H9 (cell line): ENCODE measurements around the gene DNAH11. TPM values are rescaled to one million over a fixed set of nuclear protein-coding genes. Genes with fewer than 3 reads are reported as not detected.

ENCODE experiments used
- DNase-seq: peaks from one replicate; pipeline ENCODE4 v3.0.0-alpha.2; 2017
- H2AFZ ChIP-seq: one replicate; pipeline ENCODE4 v1.6.1; 2013; ENCODE audit warnings: mild to moderate bottlenecking, low read length, control low read depth, moderate library complexity
- H2AK5ac ChIP-seq: 2 replicates; pipeline ENCODE4 v1.6.1; 2013; ENCODE audit warnings: low read length, control low read depth, mixed read lengths; ENCODE audit not compliant: insufficient read length
- H2BK120ac ChIP-seq: one replicate; pipeline ENCODE4 v1.6.1; 2013; ENCODE audit warnings: low read depth, mild to moderate bottlenecking, low read length, control low read depth, inconsistent platforms; ENCODE audit not compliant: poor library complexity, severe bottlenecking
- H2BK12ac ChIP-seq: 2 replicates; pipeline ENCODE4 v1.6.1; 2013; ENCODE audit warnings: low read length, control low read depth, mixed read lengths, low read depth; ENCODE audit not compliant: insufficient read length
- H2BK15ac ChIP-seq: 2 replicates; pipeline ENCODE4 v1.6.1; 2013; ENCODE audit warnings: low read depth, low read length, control low read depth
- H2BK20ac ChIP-seq: one replicate; pipeline ENCODE4 v1.6.1; 2013; ENCODE audit warnings: low read depth, mild to moderate bottlenecking, low read length, control low read depth, inconsistent platforms; ENCODE audit not compliant: poor library complexity, severe bottlenecking
- H2BK5ac ChIP-seq: 2 replicates; pipeline ENCODE4 v1.6.1; 2013; ENCODE audit warnings: low read length, control low read depth, mixed read lengths; ENCODE audit not compliant: insufficient read length
- H3K14ac ChIP-seq: 2 replicates; pipeline ENCODE4 v1.6.1; 2013; ENCODE audit warnings: low read length, control low read depth; ENCODE audit not compliant: insufficient read depth
- H3K18ac ChIP-seq: 2 replicates; pipeline ENCODE4 v1.6.1; 2013; ENCODE audit warnings: low read depth, mild to moderate bottlenecking, mixed read lengths, low read length, control low read depth; ENCODE audit not compliant: insufficient read length
- H3K23ac ChIP-seq: 2 replicates; pipeline ENCODE4 v1.6.1; 2013; ENCODE audit warnings: low read length, control low read depth, mixed read lengths, low read depth; ENCODE audit not compliant: insufficient read length
- H3K23me2 ChIP-seq: 2 replicates; pipeline ENCODE4 v1.6.1; 2013; ENCODE audit warnings: low read depth, mild to moderate bottlenecking, mixed read lengths, low read length, control low read depth; ENCODE audit not compliant: insufficient read length, poor library complexity, severe bottlenecking
- H3K27ac ChIP-seq: 2 replicates; pipeline ENCODE4 v1.5.1; 2013; ENCODE audit warnings: low read length, control low read depth, mixed read lengths, low read depth; ENCODE audit not compliant: insufficient read length
- H3K27me3 ChIP-seq: 2 replicates; pipeline ENCODE4 v1.6.1; 2013; ENCODE audit warnings: low read length, control low read depth, inconsistent platforms; ENCODE audit not compliant: insufficient read depth
- H3K4ac ChIP-seq: 2 replicates; pipeline ENCODE4 v1.6.1; 2013; ENCODE audit warnings: low read depth, mild to moderate bottlenecking, control low read depth, inconsistent platforms, low read length, moderate library complexity
- H3K4me1 ChIP-seq: 2 replicates; pipeline ENCODE4 v1.6.1; 2013; ENCODE audit warnings: low read length, control low read depth, inconsistent platforms; ENCODE audit not compliant: insufficient read depth
- H3K4me2 ChIP-seq: 2 replicates; pipeline ENCODE4 v1.6.1; 2013; ENCODE audit warnings: low read length, control low read depth, mixed read lengths; ENCODE audit not compliant: insufficient read length, insufficient read depth
- H3K56ac ChIP-seq: 2 replicates; pipeline ENCODE4 v1.6.1; 2013; ENCODE audit warnings: low read depth, mild to moderate bottlenecking, mixed read lengths, low read length, control low read depth; ENCODE audit not compliant: insufficient read length
- H3K79me1 ChIP-seq: 2 replicates; pipeline ENCODE4 v1.6.1; 2013; ENCODE audit warnings: low read depth, mild to moderate bottlenecking, moderate library complexity, low read length, control low read depth, inconsistent platforms; ENCODE audit not compliant: insufficient read depth, poor library complexity, severe bottlenecking
- H3K79me2 ChIP-seq: 2 replicates; pipeline ENCODE4 v1.6.1; 2013; ENCODE audit warnings: low read length, control low read depth, inconsistent platforms; ENCODE audit not compliant: insufficient read depth
- H3K9ac ChIP-seq: 2 replicates; pipeline ENCODE4 v1.6.1; 2013; ENCODE audit warnings: low read length, control low read depth, mixed read lengths; ENCODE audit not compliant: insufficient read length; ENCODE audit errors: extremely low read depth
- H3K9me3 ChIP-seq: one replicate; pipeline ENCODE4 v1.6.1; 2013; ENCODE audit warnings: low read depth, low read length, inconsistent platforms; ENCODE audit not compliant: control insufficient read depth
- H3T11ph ChIP-seq: one replicate; pipeline ENCODE4 v1.6.1; 2013; ENCODE audit warnings: mild to moderate bottlenecking, low read length, control low read depth, inconsistent platforms
- H4K20me1 ChIP-seq: one replicate; pipeline ENCODE4 v1.6.1; 2013; ENCODE audit not compliant: control insufficient read depth, insufficient read length, insufficient read depth
- H4K5ac ChIP-seq: 2 replicates; pipeline ENCODE4 v1.6.1; 2013; ENCODE audit warnings: low read depth, mild to moderate bottlenecking, mixed read lengths, low read length, control low read depth; ENCODE audit not compliant: insufficient read length
- H4K8ac ChIP-seq: replicated peaks from 2 replicates; pipeline ENCODE4 v1.6.1; 2013; ENCODE audit warnings: low read length, control low read depth, mixed read lengths, low read depth; ENCODE audit not compliant: insufficient read length
- H4K91ac ChIP-seq: 2 replicates; pipeline ENCODE4 v1.6.1; 2013; ENCODE audit warnings: low read depth, mild to moderate bottlenecking, moderate library complexity, mixed read lengths, low read length, control low read depth; ENCODE audit not compliant: insufficient read length
- H3K27ac Mint-ChIP-seq, 3 experiments: 2 replicates in 2 of 3; 3 replicates in 1 of 3; pipeline ENCODE4 v1.8.0; 2020 to 2021; ENCODE audit warnings: mixed read lengths in 3 of 3, mild to moderate bottlenecking in 1 of 3, moderate library complexity in 1 of 3
- H3K27me3 Mint-ChIP-seq: 2 replicates; pipeline ENCODE4 v1.8.0; 2021; ENCODE audit warnings: low read depth, mild to moderate bottlenecking, moderate library complexity, mixed read lengths
- H3K36me3 Mint-ChIP-seq, 3 experiments: 2 replicates in 2 of 3; 3 replicates in 1 of 3; pipeline ENCODE4 v1.8.0; 2020 to 2021; ENCODE audit warnings: low read depth in 3 of 3, mixed read lengths in 3 of 3; ENCODE audit not compliant: insufficient read depth in 1 of 3
- H3K4me1 Mint-ChIP-seq, 2 experiments: 2 replicates each; pipeline ENCODE4 v1.8.0; 2020; ENCODE audit warnings: mixed read lengths in 2 of 2
- H3K4me3 Mint-ChIP-seq, 2 experiments: 2 replicates in 1 of 2; 3 replicates in 1 of 2; pipeline ENCODE4 v1.8.0; 2020 to 2021; ENCODE audit warnings: mild to moderate bottlenecking in 2 of 2, mixed read lengths in 2 of 2, moderate library complexity in 1 of 2
- H3K9me3 Mint-ChIP-seq, 2 experiments: 2 replicates in 1 of 2; 3 replicates in 1 of 2; pipeline ENCODE4 v1.8.0; 2020; ENCODE audit warnings: mild to moderate bottlenecking in 2 of 2, mixed read lengths in 2 of 2, moderate library complexity in 1 of 2
- WGBS: extraction: QIAGEN DNeasy Blood & Tissue Kit; methylation state at CpG from one replicate; pipeline ENCODE4 v1.1.7; 2013; ENCODE audit warnings: missing lambda C conversion rate, low lambda C conversion rate, mixed read lengths; ENCODE audit not compliant: insufficient read length; ENCODE audit errors: extremely low coverage; 5-methylcytosine and 5-hydroxymethylcytosine counted together
- total RNA-seq: library from RNA; stranded (reverse); gene quantifications from 2 replicates; pipeline ENCODE4 v1.2.1, GENCODE V29; 2021
- TF ChIP-seq, protein P1 (sequence below): fragments of 200-600 bp; sonication (generic); conservative IDR thresholded peaks from 3 replicates; pipeline ENCODE4 v1.8.0; 2021; ENCODE audit warnings: antibody characterized with exemption, mild to moderate bottlenecking

The DNAH11 gene
- total RNA-seq, 1 experiment from 2014 or later, result 2.5 TPM

DNA sequence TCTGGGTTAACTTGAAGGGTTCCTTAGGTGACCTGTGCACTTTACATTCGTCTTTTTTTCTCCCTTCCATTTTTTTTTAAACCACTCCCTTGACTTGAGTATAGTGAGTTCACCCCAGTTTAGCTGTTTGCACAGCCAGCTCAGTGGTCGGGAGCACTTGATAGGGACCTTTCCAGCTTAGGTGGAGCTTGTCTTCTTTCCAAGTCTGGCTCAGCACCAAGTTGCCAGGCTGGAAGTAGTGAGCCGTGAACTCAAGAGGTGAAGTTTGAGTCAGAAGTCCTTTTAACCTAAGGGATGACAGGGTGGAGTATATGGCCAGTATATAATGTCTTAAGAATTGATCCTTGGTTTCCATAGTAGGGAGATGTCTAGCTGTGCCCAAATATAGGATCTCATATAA lies 7.2 kb downstream of the DNAH11 start:
- Mint-ChIP-seq H3K27ac (no peak overlapping the region), H3K4me3 (no peak overlapping the region), H3K27me3 (peaks cover 5% of the 10 kb centered on the region), H3K4me1 (peaks cover 27 to 31% of the 10 kb centered on the region in 2 experiments), H3K36me3 (peaks cover 0 to 2% (median 0%) of the 10 kb centered on the region in 3 experiments; a peak in 2 of 7 replicates), H3K9me3 (no peaks in the 10 kb centered on the region)
- Histone ChIP-seq H4K91ac (no peak overlapping the region), H3K4ac (no peak overlapping the region), H3K56ac (no peak overlapping the region), H4K20me1 (no peaks in the 10 kb centered on the region), H2BK12ac (no peak overlapping the region), H2AFZ (no peak overlapping the region), H4K8ac (no peak overlapping the region), H3K79me2 (no peaks in the 10 kb centered on the region), H2BK15ac (no peak overlapping the region), H3K23me2 (no peaks in the 10 kb centered on the region), H3K18ac (no peak overlapping the region), H3T11ph (no peak overlapping the region), H3K4me2 (no peak overlapping the region), H3K27ac (no peak overlapping the region), H2AK5ac (no peak overlapping the region), H4K5ac (no peak overlapping the region), H2BK120ac (no peak overlapping the region), H2BK20ac (no peak overlapping the region), H3K9me3 (no peaks in the 10 kb centered on the region), H3K27me3 (no peaks in the 10 kb centered on the region), H3K4me1 (peaks cover 6% of the 10 kb centered on the region), H2BK5ac (no peak overlapping the region), H3K9ac (no peak overlapping the region), H3K23ac (no peak overlapping the region), H3K14ac (no peak overlapping the region), H3K79me1 (no peaks in the 10 kb centered on the region)
- WGBS, result no CpG with 5 or more reads among the region's 3 CpGs
- TF ChIP-seq, protein P1, sequence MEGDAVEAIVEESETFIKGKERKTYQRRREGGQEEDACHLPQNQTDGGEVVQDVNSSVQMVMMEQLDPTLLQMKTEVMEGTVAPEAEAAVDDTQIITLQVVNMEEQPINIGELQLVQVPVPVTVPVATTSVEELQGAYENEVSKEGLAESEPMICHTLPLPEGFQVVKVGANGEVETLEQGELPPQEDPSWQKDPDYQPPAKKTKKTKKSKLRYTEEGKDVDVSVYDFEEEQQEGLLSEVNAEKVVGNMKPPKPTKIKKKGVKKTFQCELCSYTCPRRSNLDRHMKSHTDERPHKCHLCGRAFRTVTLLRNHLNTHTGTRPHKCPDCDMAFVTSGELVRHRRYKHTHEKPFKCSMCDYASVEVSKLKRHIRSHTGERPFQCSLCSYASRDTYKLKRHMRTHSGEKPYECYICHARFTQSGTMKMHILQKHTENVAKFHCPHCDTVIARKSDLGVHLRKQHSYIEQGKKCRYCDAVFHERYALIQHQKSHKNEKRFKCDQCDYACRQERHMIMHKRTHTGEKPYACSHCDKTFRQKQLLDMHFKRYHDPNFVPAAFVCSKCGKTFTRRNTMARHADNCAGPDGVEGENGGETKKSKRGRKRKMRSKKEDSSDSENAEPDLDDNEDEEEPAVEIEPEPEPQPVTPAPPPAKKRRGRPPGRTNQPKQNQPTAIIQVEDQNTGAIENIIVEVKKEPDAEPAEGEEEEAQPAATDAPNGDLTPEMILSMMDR, result no peak
- DNase-seq, result no peak
